Loucy (cell line): ENCODE results near the gene CYP2U1.

Experiments used
- H2AFZ ChIP-seq: fragments of 200-600 bp; sonication (generic); 2 replicates; pipeline ENCODE4 v1.6.0; 2016; ENCODE audit warnings: antibody characterized with exemption, mild to moderate bottlenecking, low read length, moderate library complexity
- H3F3A ChIP-seq: fragments of 200-600 bp; 2 replicates; pipeline ENCODE4 v1.6.0; 2016; ENCODE audit warnings: antibody characterized with exemption, low read depth, mild to moderate bottlenecking
- H3K27me3 ChIP-seq: fragments of 200-600 bp; sonication (generic); 2 replicates; pipeline ENCODE4 v1.6.1; 2014; ENCODE audit warnings: low read length, mild to moderate bottlenecking; ENCODE audit not compliant: insufficient read depth, poor library complexity, severe bottlenecking
- H3K36me3 ChIP-seq: fragments of 200-600 bp; sonication (generic); 2 replicates; pipeline ENCODE4 v1.6.1; 2016; ENCODE audit warnings: low read length; ENCODE audit not compliant: insufficient read depth
- H3K4me1 ChIP-seq: fragments of 200-600 bp; sonication (generic); 2 replicates; pipeline ENCODE4 v1.5.1; 2014; ENCODE audit warnings: low read length, mild to moderate bottlenecking; ENCODE audit not compliant: insufficient read depth, poor library complexity, severe bottlenecking
- H3K4me2 ChIP-seq: fragments of 200-600 bp; sonication (generic); 2 replicates; pipeline ENCODE4 v1.6.0; 2014; ENCODE audit warnings: antibody characterized with exemption, low read length, low read depth, mild to moderate bottlenecking; ENCODE audit not compliant: poor library complexity, severe bottlenecking
- H3K4me3 ChIP-seq: fragments of 200-600 bp; sonication (generic); 2 replicates; pipeline ENCODE4 v1.5.1; 2014; ENCODE audit warnings: low read length, mild to moderate bottlenecking, mixed read lengths; ENCODE audit not compliant: poor library complexity, severe bottlenecking
- H3K79me2 ChIP-seq: fragments of 200-600 bp; sonication (generic); 2 replicates; pipeline ENCODE4 v1.6.1; 2014; ENCODE audit warnings: low read length; ENCODE audit not compliant: insufficient read depth
- H3K9ac ChIP-seq: fragments of 200-600 bp; sonication (generic); 2 replicates; pipeline ENCODE4 v1.6.0; 2014; ENCODE audit warnings: mild to moderate bottlenecking, low read depth, low read length, moderate library complexity; ENCODE audit not compliant: poor library complexity, severe bottlenecking
- H3K9me2 ChIP-seq: fragments of 200-600 bp; sonication (generic); replicated peaks from 2 replicates; pipeline ENCODE4 v1.6.1; 2016; ENCODE audit warnings: low read depth, low read length, mixed read lengths
- H3K9me3 ChIP-seq: fragments of 200-600 bp; sonication (generic); 2 replicates; pipeline ENCODE4 v1.6.1; 2014; ENCODE audit warnings: mild to moderate bottlenecking, antibody characterized with exemption, low read length, low read depth; ENCODE audit not compliant: insufficient read depth
- H4K20me1 ChIP-seq: fragments of 200-600 bp; sonication (generic); 2 replicates; pipeline ENCODE4 v1.6.0; 2014; ENCODE audit warnings: antibody characterized with exemption, low read length, mild to moderate bottlenecking; ENCODE audit not compliant: insufficient read depth, poor library complexity, severe bottlenecking
- CTCF ChIP-seq: fragments of 200-600 bp; sonication (generic); conservative IDR thresholded peaks from 2 replicates; pipeline ENCODE4 v1.5.1; 2014; ENCODE audit warnings: mild to moderate bottlenecking, antibody characterized with exemption, low read length
- EZH2phosphoT487 ChIP-seq: fragments of 200-600 bp; IDR thresholded peaks from 2 replicates; pipeline ENCODE4 v1.6.1; 2018; ENCODE audit warnings: antibody characterized with exemption, mild to moderate bottlenecking, moderate library complexity, borderline replicate concordance

CYP2U1 gene

GRCh38 chr4:107908377-107908776, 23.0 kb upstream of the CYP2U1 start:
- no peak overlapping the region for H2AFZ ChIP-seq
- no peaks in the 10 kb centered on the region for H3K9me2 ChIP-seq
- H4K20me1 ChIP-seq: no peaks in the 10 kb centered on the region
- H3K36me3 ChIP-seq: no peaks in the 10 kb centered on the region
- H3F3A ChIP-seq: no peaks in the 10 kb centered on the region
- H3K79me2 ChIP-seq: no peaks in the 10 kb centered on the region
- H3K4me3 ChIP-seq: no peak overlapping the region
- no peak overlapping the region for H3K9ac ChIP-seq
- TF ChIP-seq EZH2phosphoT487 (no peak), CTCF (no peak)
- no peaks in the 10 kb centered on the region for H3K27me3 ChIP-seq
- no peaks in the 10 kb centered on the region for H3K4me1 ChIP-seq
- no peaks in the 10 kb centered on the region for H3K9me3 ChIP-seq
- no peak overlapping the region for H3K4me2 ChIP-seq

GRCh38 chr4:107913283-107913899, 18.0 kb upstream of the CYP2U1 start:
- Histone ChIP-seq H4K20me1 (no peaks in the 10 kb centered on the region), H3K4me1 (no peaks in the 10 kb centered on the region), H3K9me2 (no peaks in the 10 kb centered on the region), H2AFZ (peak overlapping the region; percentile 48), H3F3A (no peaks in the 10 kb centered on the region), H3K36me3 (no peaks in the 10 kb centered on the region), H3K9me3 (no peaks in the 10 kb centered on the region), H3K4me3 (no peak overlapping the region), H3K27me3 (no peaks in the 10 kb centered on the region), H3K9ac (no peak overlapping the region), H3K79me2 (no peaks in the 10 kb centered on the region), H3K4me2 (no peak overlapping the region)
- peak; percentile 89 for TF ChIP-seq CTCF
- no peak for TF ChIP-seq EZH2phosphoT487

GRCh38 chr4:107915220-107915619, 16.1 kb upstream of the CYP2U1 start:
- TF ChIP-seq CTCF (no peak), EZH2phosphoT487 (no peak)
- no peaks in the 10 kb centered on the region for H4K20me1 ChIP-seq

More at GRCh38 chr4:107915220-107915619, 16.1 kb upstream of the CYP2U1 start:
- Histone ChIP-seq H3K4me2 (no peak overlapping the region), H3K9me2 (no peaks in the 10 kb centered on the region), H3K27me3 (no peaks in the 10 kb centered on the region), H3K9me3 (no peaks in the 10 kb centered on the region), H2AFZ (no peak overlapping the region), H3K36me3 (no peaks in the 10 kb centered on the region), H3K79me2 (no peaks in the 10 kb centered on the region), H3K4me1 (no peaks in the 10 kb centered on the region), H3K9ac (no peak overlapping the region), H3F3A (no peaks in the 10 kb centered on the region), H3K4me3 (no peak overlapping the region)
